H1 (cell line): ENCODE measurements around the gene ATAD3B. TPM values are rescaled to one million over a fixed set of nuclear protein-coding genes. Genes with fewer than 3 reads are reported as not detected.

ENCODE experiments used
- CTCF ChIA-PET: fragments of 300-600 bp; sonication (Branson Sonifier 250); formaldehyde crosslinking; loops from one replicate; lab custom pipeline; 2021; ENCODE audit not compliant: partially characterized antibody; lab: Charles Lee
- POLR2A ChIA-PET: fragments of 300-600 bp; sonication (Branson Sonifier 250); formaldehyde crosslinking; loops from one replicate; lab custom pipeline; 2021; ENCODE audit warnings: inconsistent platforms; ENCODE audit not compliant: partially characterized antibody; lab: Charles Lee
- DNase-seq, 2 experiments: peaks; one replicate each; pipeline versions ENCODE4 v3.0.0 to v3.0.0-alpha.2; 2010 to 2022; ENCODE audit warnings: low spot score in 2 of 2, low read depth in 1 of 2, mixed read lengths in 1 of 2
- FAIRE-seq: peaks from 2 replicates; lab custom pipeline; 2011; peaks lifted over from hg19 to GRCh38; lab: Jason Lieb, UNC
- H2AFZ ChIP-seq: 2 replicates; pipeline ENCODE4 v1.8.1; 2012; ENCODE audit warnings: low read length, inconsistent platforms
- H2AK5ac ChIP-seq: 2 replicates; pipeline ENCODE4 v1.6.1; 2013; ENCODE audit warnings: low read depth, low read length
- H2BK120ac ChIP-seq: replicated peaks from 2 replicates; pipeline ENCODE3; 2013; ENCODE audit warnings: low read depth, low read length, inconsistent platforms
- H2BK12ac ChIP-seq: 2 replicates; pipeline ENCODE4 v1.6.1; 2013; ENCODE audit warnings: low read depth, low read length
- H2BK15ac ChIP-seq: 2 replicates; pipeline ENCODE4 v1.6.1; 2013; ENCODE audit warnings: low read length
- H2BK20ac ChIP-seq: 2 replicates; pipeline ENCODE4 v1.6.1; 2013; ENCODE audit warnings: low read length
- H2BK5ac ChIP-seq: 2 replicates; pipeline ENCODE4 v1.6.1; 2013; ENCODE audit warnings: low read depth, low read length
- H3K14ac ChIP-seq: 2 replicates; pipeline ENCODE4 v1.6.1; 2013; ENCODE audit warnings: inconsistent platforms; ENCODE audit not compliant: insufficient read length
- H3K18ac ChIP-seq: 2 replicates; pipeline ENCODE4 v1.6.1; 2013; ENCODE audit warnings: low read length; ENCODE audit errors: extremely low read depth
- H3K23ac ChIP-seq: 2 replicates; pipeline ENCODE4 v1.6.1; 2013; ENCODE audit warnings: inconsistent platforms; ENCODE audit not compliant: insufficient read length
- H3K23me2 ChIP-seq: 2 replicates; pipeline ENCODE4 v1.6.1; 2013; ENCODE audit warnings: low read depth, low read length
- H3K27ac ChIP-seq: 2 replicates; pipeline ENCODE4 v1.6.1; 2011; ENCODE audit warnings: low read depth, low read length, inconsistent platforms
- H3K27me3 ChIP-seq, 4 experiments: replicated peaks in 1 of 4; 1 replicate in 1 of 4; 2 replicates in 3 of 4; pipeline versions ENCODE4 v1.6.1 to v1.8.1; 2011 to 2013; ENCODE audit warnings: low read length in 3 of 4, mild to moderate bottlenecking in 3 of 4, inconsistent platforms in 2 of 4, mixed read lengths in 2 of 4, moderate library complexity in 1 of 4; ENCODE audit not compliant: control insufficient read depth in 3 of 4, insufficient read depth in 3 of 4; ENCODE audit errors: extremely low read depth in 1 of 4
- H3K36me3 ChIP-seq, 4 experiments: 2 replicates each; pipeline versions ENCODE4 v1.6.1 to v1.8.1; 2011 to 2013; ENCODE audit warnings: mild to moderate bottlenecking in 4 of 4, low read length in 3 of 4, moderate library complexity in 2 of 4, control low read depth in 1 of 4, inconsistent platforms in 1 of 4; ENCODE audit not compliant: insufficient read depth in 4 of 4, control insufficient read depth in 2 of 4
- H3K4ac ChIP-seq: replicated peaks from 2 replicates; pipeline ENCODE3; 2013; ENCODE audit warnings: low read length, low read depth, mixed read lengths, inconsistent platforms; ENCODE audit not compliant: insufficient read length
- H3K4me1 ChIP-seq, 4 experiments: replicated peaks in 1 of 4; 1 replicate in 1 of 4; 2 replicates in 3 of 4; pipeline versions ENCODE4 v1.6.1 to v1.8.1; 2011 to 2013; ENCODE audit warnings: low read length in 3 of 4, inconsistent platforms in 2 of 4, mixed read lengths in 1 of 4; ENCODE audit not compliant: insufficient read depth in 4 of 4, control insufficient read depth in 3 of 4
- H3K4me2 ChIP-seq, 2 experiments: 2 replicates each; pipeline versions ENCODE4 v1.6.1 to v1.8.1; 2011 to 2013; ENCODE audit warnings: low read depth in 2 of 2, low read length in 2 of 2, control low read depth in 1 of 2, inconsistent platforms in 1 of 2, mild to moderate bottlenecking in 1 of 2; ENCODE audit not compliant: insufficient read depth in 1 of 2
- H3K4me3 ChIP-seq, 4 experiments: fragments of 200-600, 300-600 bp in 1 of 4; sonication (generic), shearing (Covaris generic), sonication (Bioruptor Twin) in 1 of 4; 2 replicates each; pipeline versions ENCODE4 v1.5.1 to v1.8.1; 2011 to 2016; ENCODE audit warnings: low read length in 4 of 4, low read depth in 3 of 4, control low read depth in 2 of 4, inconsistent platforms in 2 of 4, mild to moderate bottlenecking in 2 of 4, mixed read lengths in 1 of 4, moderate library complexity in 1 of 4; ENCODE audit not compliant: insufficient read depth in 2 of 4; ENCODE audit errors: extremely low read depth in 1 of 4
- H3K56ac ChIP-seq: replicated peaks from 2 replicates; pipeline ENCODE3; 2013; ENCODE audit warnings: low read depth, mild to moderate bottlenecking, mixed read lengths, low read length, inconsistent platforms; ENCODE audit not compliant: insufficient read length
- H3K79me1 ChIP-seq: 2 replicates; pipeline ENCODE4 v1.6.1; 2013; ENCODE audit warnings: low read depth, low read length, control low read depth
- H3K79me2 ChIP-seq, 2 experiments: 2 replicates each; pipeline versions ENCODE4 v1.6.1 to v1.8.1; 2012 to 2013; ENCODE audit warnings: low read length in 2 of 2, mild to moderate bottlenecking in 2 of 2, inconsistent platforms in 1 of 2; ENCODE audit not compliant: insufficient read depth in 2 of 2, control insufficient read depth in 1 of 2
- H3K9ac ChIP-seq, 4 experiments: replicated peaks in 1 of 4; 1 replicate in 1 of 4; 2 replicates in 3 of 4; pipeline versions ENCODE4 v1.6.1 to v1.8.1; 2011 to 2013; ENCODE audit warnings: low read depth in 3 of 4, low read length in 3 of 4, control low read depth in 2 of 4, mild to moderate bottlenecking in 2 of 4, moderate library complexity in 2 of 4, inconsistent platforms in 1 of 4; ENCODE audit errors: extremely low read depth in 1 of 4
- H3K9me3 ChIP-seq, 2 experiments: 2 replicates each; pipeline versions ENCODE4 v1.6.1 to v1.8.1; 2012 to 2013; ENCODE audit warnings: mild to moderate bottlenecking in 2 of 2, moderate library complexity in 2 of 2, control low read depth in 1 of 2, inconsistent platforms in 1 of 2, low read depth in 1 of 2, low read length in 1 of 2, mixed read lengths in 1 of 2; ENCODE audit not compliant: insufficient read depth in 2 of 2
- H4K20me1 ChIP-seq, 2 experiments: replicated peaks in 1 of 2; 2 replicates each; pipeline versions ENCODE3 to v1.8.1; 2011 to 2013; ENCODE audit warnings: inconsistent platforms in 2 of 2, low read length in 2 of 2, mild to moderate bottlenecking in 1 of 2; ENCODE audit not compliant: insufficient read depth in 2 of 2, control insufficient read depth in 1 of 2
- H4K5ac ChIP-seq: 2 replicates; pipeline ENCODE4 v1.6.1; 2013; ENCODE audit warnings: low read length, low read depth, mixed read lengths, inconsistent platforms; ENCODE audit not compliant: insufficient read length
- H4K8ac ChIP-seq: 2 replicates; pipeline ENCODE4 v1.8.0; 2013; ENCODE audit warnings: mild to moderate bottlenecking, moderate library complexity, low read length, inconsistent platforms; ENCODE audit not compliant: insufficient read depth; ENCODE audit errors: extremely low read depth
- H4K91ac ChIP-seq: replicated peaks from 2 replicates; pipeline ENCODE3; 2013; ENCODE audit warnings: low read length, mixed read lengths, inconsistent platforms; ENCODE audit not compliant: insufficient read length
- CBX5 ChIP-seq: fragments of 300-800, 300-1000 bp; sonication (generic); IDR thresholded peaks from 2 replicates; pipeline ENCODE4 v1.7.1; 2016; ENCODE audit warnings: antibody characterized with exemption, low read length, low read depth
- CREB1 ChIP-seq: IDR thresholded peaks from 2 replicates; pipeline ENCODE4 v1.6.1; 2012; ENCODE audit warnings: inconsistent platforms
- E2F6 ChIP-seq: IDR thresholded peaks from 2 replicates; pipeline ENCODE4 v1.6.1; 2012; ENCODE audit warnings: inconsistent platforms
- POLR2AphosphoS5 ChIP-seq: IDR thresholded peaks from 2 replicates; pipeline ENCODE4 v1.6.1; 2011; ENCODE audit warnings: low read depth, low read length
- SRF ChIP-seq: IDR thresholded peaks from 2 replicates; pipeline ENCODE4 v1.6.1; 2011; ENCODE audit warnings: mild to moderate bottlenecking, low read depth, low read length, moderate library complexity
- TCF12 ChIP-seq: IDR thresholded peaks from 2 replicates; pipeline ENCODE4 v1.6.1; 2011; ENCODE audit warnings: low read depth, mild to moderate bottlenecking, low read length
- WGBS, 2 experiments: shearing (Covaris generic) in 1 of 2; methylation state at CpG; one replicate each; pipeline versions ENCODE4 v1.1.6 to v1.1.7; 2013 to 2015; ENCODE audit warnings: low lambda C conversion rate in 2 of 2, mixed read lengths in 2 of 2, inconsistent platforms in 1 of 2, low coverage in 1 of 2, missing lambda C conversion rate in 1 of 2; ENCODE audit not compliant: insufficient replicate concordance in 2 of 2, insufficient coverage in 1 of 2, insufficient read length in 1 of 2; ENCODE audit errors: extremely low coverage in 1 of 2, missing lambda C conversion rate in 1 of 2; 5-methylcytosine and 5-hydroxymethylcytosine counted together
- polyA plus RNA-seq, 7 experiments: library from polyadenylated mRNA; depleted of rRNA in 3 of 7; stranded (reverse) in 5 of 7; unstranded in 2 of 7; fragments of >200 nt in 5 of 7; fragments of 200-250 nt in 2 of 7; gene quantifications; 1 replicate in 5 of 7; 2 replicates in 1 of 7; 4 replicates in 1 of 7; pipeline versions ENCODE4 v1.2.1 to v1.2.3, GENCODE V29; 2011 to 2013; ENCODE audit warnings: missing spikeins in 2 of 7, mixed read lengths in 2 of 7
- total RNA-seq: library from RNA; stranded (reverse); fragmentation: NEBNext Ultra II Directional; extraction: Animal tissue kit (Norgen Biotek cat#: 25700); gene quantifications from 2 replicates; pipeline ENCODE4 v1.2.1, GENCODE V29; 2021

ATAD3B gene
- total and polyA plus RNA-seq, 2 of the 8 experiments (the other 6 are each of a cell fraction or from before 2014, with no cell fraction given): 31.3 to 63.0 TPM

GRCh38 chr1:1537626-1538250 lies 66.2 kb downstream of the ATAD3B start:
- CTCF ChIA-PET: interaction anchor here (0.7 to 0.9 kb wide), 2 partner anchors 33 to 166 kb away, joined by 3 read pairs; no protein-coding TSS in a partner anchor

More at GRCh38 chr1:1537626-1538250, 66.2 kb downstream of the ATAD3B start:
- H3K14ac ChIP-seq: no peak overlapping the region
- 95% methylated on average over 32 of the region's 32 CpGs; no CpG with 5 or more reads in 1 of the 2 experiments for WGBS, 2 experiments
- TF ChIP-seq SRF (no peak), CBX5 (no peak), POLR2AphosphoS5 (no peak; the same call in 1 of the 2 replicates), CREB1 (no peak), TCF12 (no peak), E2F6 (no peak)
- DNase-seq (no peak), FAIRE-seq (no peak)
- peaks cover 10% of the 10 kb centered on the region; the same call in 1 of the 2 replicates for H3K23me2 ChIP-seq
- peaks cover 7% of the 10 kb centered on the region for H3K79me1 ChIP-seq
- no peak overlapping the region for H2BK12ac ChIP-seq
- peaks cover 2 to 20% (median 8%) of the 10 kb centered on the region in 4 experiments; a peak in 4 of 8 replicates for H3K36me3 ChIP-seq
- H3K56ac ChIP-seq: no peak overlapping the region
- peaks cover 0 to 5% of the 10 kb centered on the region in 2 experiments; a peak in 1 of 4 replicates for H3K79me2 ChIP-seq
- no peak overlapping the region for H3K27ac ChIP-seq
- H2BK15ac ChIP-seq: no peak overlapping the region; the same call in 1 of the 2 replicates
- no peak overlapping the region for H2AFZ ChIP-seq
- no peak overlapping the region for H3K23ac ChIP-seq
- H3K9me3 ChIP-seq: no peaks in the 10 kb centered on the region
- POLR2A ChIA-PET: interaction anchor here (1.1 to 2.2 kb wide), 8 partner anchors 8 to 152 kb away, joined by 3 to 9 read pairs (median 4); partner anchors contain the start of gene MIB2
- no peak overlapping the region for H2AK5ac ChIP-seq
- no peak overlapping the region for H3K18ac ChIP-seq
- no peaks in the 10 kb centered on the region for H3K27me3 ChIP-seq
- H3K9ac ChIP-seq: no peak overlapping the region
- H4K91ac ChIP-seq: no peak overlapping the region
- H3K4me3 ChIP-seq: no peak overlapping the region
- no peak overlapping the region for H3K4ac ChIP-seq
- H2BK120ac ChIP-seq: no peak overlapping the region
- no peak overlapping the region; a peak in 1 of 4 replicates for H3K4me2 ChIP-seq
- H2BK20ac ChIP-seq: no peak overlapping the region
- no peak overlapping the region for H4K8ac ChIP-seq
- H4K5ac ChIP-seq: no peak overlapping the region
- peak overlapping the region; percentile 58 for H2BK5ac ChIP-seq
- peaks cover 0 to 9% (median 3%) of the 10 kb centered on the region in 4 experiments; a peak in 3 of 7 replicates for H3K4me1 ChIP-seq
- H4K20me1 ChIP-seq: peaks cover 6 to 17% of the 10 kb centered on the region in 2 experiments
